Activated CD8-positive, alpha-beta T cell treated with anti-CD3 and anti-CD28 coated beads for 36 hours (primary cell): ENCODE results near the gene TMEM52B. TPM values are rescaled to one million over a fixed set of nuclear protein-coding genes. Genes with fewer than 3 reads are reported as not detected.

ENCODE experiments used
- ATAC-seq: fragments of 200-7000 bp; cut with Tn5 transposase; one replicate; pipeline ENCODE4 v1.10.0; 2021; ENCODE audit warnings: mild to moderate bottlenecking, moderate library complexity
- CTCF ChIA-PET: fragments of 350-600 bp; sonication (Branson Sonifier 250); formaldehyde crosslinking; loops from one replicate; lab custom pipeline; 2021; ENCODE audit warnings: antibody characterized with exemption; lab: Charles Lee
- POLR2A ChIA-PET: fragments of 350-600 bp; sonication (Branson Sonifier 250); formaldehyde crosslinking; loops from one replicate; lab custom pipeline; 2021; ENCODE audit warnings: antibody characterized with exemption; lab: Charles Lee
- DNase-seq: peaks from one replicate; pipeline ENCODE4 v3.0.0-alpha.2; 2020
- H3K27ac Mint-ChIP-seq: one replicate; pipeline ENCODE4 v1.8.0; 2021; ENCODE audit warnings: mild to moderate bottlenecking, mixed read lengths
- H3K27me3 Mint-ChIP-seq: one replicate; pipeline ENCODE4 v1.8.0; 2021; ENCODE audit warnings: mixed read lengths
- H3K36me3 Mint-ChIP-seq: one replicate; pipeline ENCODE4 v1.8.0; 2021; ENCODE audit warnings: low read depth, mixed read lengths
- H3K4me1 Mint-ChIP-seq: one replicate; pipeline ENCODE4 v1.8.0; 2021; ENCODE audit warnings: low read depth, mixed read lengths
- H3K4me3 Mint-ChIP-seq: one replicate; pipeline ENCODE4 v1.8.0; 2021; ENCODE audit warnings: mild to moderate bottlenecking, moderate library complexity, mixed read lengths
- H3K9me3 Mint-ChIP-seq: one replicate; pipeline ENCODE4 v1.8.0; 2021; ENCODE audit warnings: mixed read lengths
- CTCF ChIP-seq: fragments of 200-600 bp; IDR thresholded peaks from one replicate; pipeline ENCODE4 v1.8.0; 2022; ENCODE audit warnings: antibody characterized with exemption, mild to moderate bottlenecking
- intact Hi-C: fragments of 100-400 bp; cut with micrococcal nuclease; formaldehyde crosslinking; loops from one replicate; pipeline ENCODE4 v1.10.0; 2022
- total RNA-seq, 2 experiments: library from RNA; stranded (reverse); gene quantifications; one replicate each; pipeline ENCODE4 v1.2.3, GENCODE V29; 2021

TMEM52B gene
- total RNA-seq, 2 experiments from 2014 or later = not detected

GRCh38 chr12:10155966-10156365 is 22.9 kb upstream of the TMEM52B start:
- CTCF ChIA-PET = no interaction called here
- TF ChIP-seq CTCF = no peak
- no peak for ATAC-seq

GRCh38 chr12:10158406-10158805 is 20.4 kb upstream of the TMEM52B start:
- CTCF ChIA-PET = interaction anchor here (1.1 to 2.2 kb wide), 3 partner anchors 11 to 36 kb away, joined by 6 to 10 read pairs (median 7); no protein-coding TSS in a partner anchor

More at GRCh38 chr12:10155966-10156365, 22.9 kb upstream of the TMEM52B start:
- POLR2A ChIA-PET = no interaction called here
- DNase-seq = no peak
- no peak overlapping the region for H3K4me3 Mint-ChIP-seq
- no peaks in the 10 kb centered on the region for H3K36me3 Mint-ChIP-seq
- intact Hi-C loops = loop anchor here (10.0 kb wide), 1 partner anchor 519 kb away; the partner anchor contains the start of gene STYK1
- peaks cover 12% of the 10 kb centered on the region for H3K4me1 Mint-ChIP-seq
- no peaks in the 10 kb centered on the region for H3K9me3 Mint-ChIP-seq
- H3K27me3 Mint-ChIP-seq = peaks cover 2% of the 10 kb centered on the region
- no peak overlapping the region for H3K27ac Mint-ChIP-seq

GRCh38 chr12:10159280-10159679 is 19.6 kb upstream of the TMEM52B start:
- H3K27me3 Mint-ChIP-seq = peaks cover 2% of the 10 kb centered on the region
- TF ChIP-seq CTCF = no peak
- ChIA-PET CTCF (interaction anchor here (0.6 to 2.2 kb wide), 5 partner anchors 10 to 591 kb away, joined by 3 to 10 read pairs (median 6); partner anchors contain the start of gene OLR1), POLR2A (interaction anchor here (0.6 kb wide), 1 partner anchor 62 kb away, joined by 5 read pairs; no protein-coding TSS in a partner anchor)
- intact Hi-C loops = loop anchor here (10.0 kb wide), 1 partner anchor 516 kb away; the partner anchor contains the start of gene STYK1
- peaks cover 2% of the 10 kb centered on the region for H3K4me1 Mint-ChIP-seq
- no peaks in the 10 kb centered on the region for H3K36me3 Mint-ChIP-seq
- DNase-seq (no peak), ATAC-seq (no peak)
- no peaks in the 10 kb centered on the region for H3K9me3 Mint-ChIP-seq
- H3K27ac Mint-ChIP-seq = no peak overlapping the region
- no peak overlapping the region for H3K4me3 Mint-ChIP-seq

More at GRCh38 chr12:10158406-10158805, 20.4 kb upstream of the TMEM52B start:
- Mint-ChIP-seq H3K4me1 (peaks cover 8% of the 10 kb centered on the region), H3K36me3 (no peaks in the 10 kb centered on the region), H3K27ac (no peak overlapping the region), H3K4me3 (no peak overlapping the region), H3K9me3 (no peaks in the 10 kb centered on the region), H3K27me3 (peaks cover 2% of the 10 kb centered on the region)
- TF ChIP-seq CTCF = no peak
- peak; percentile 46 for ATAC-seq
- DNase-seq = no peak
- intact Hi-C loops = loop anchor here (10.0 kb wide), 1 partner anchor 516 kb away; the partner anchor contains the start of gene STYK1
- POLR2A ChIA-PET = interaction anchor here (0.6 kb wide), 1 partner anchor 62 kb away, joined by 5 read pairs; no protein-coding TSS in a partner anchor

GRCh38 chr12:10160617-10161385 is 18.0 kb upstream of the TMEM52B start:
- ATAC-seq (no peak), DNase-seq (no peak)
- Mint-ChIP-seq H3K4me3 (no peak overlapping the region), H3K27ac (no peak overlapping the region), H3K27me3 (peaks cover 2% of the 10 kb centered on the region), H3K36me3 (no peaks in the 10 kb centered on the region), H3K9me3 (no peaks in the 10 kb centered on the region), H3K4me1 (peaks cover 2% of the 10 kb centered on the region)
- no peak for TF ChIP-seq CTCF
- ChIA-PET POLR2A (no interaction called here), CTCF (interaction anchor here (0.6 to 2.2 kb wide), 4 partner anchors 9 to 1039 kb away, joined by 3 to 10 read pairs (median 5); partner anchors contain the start of gene OLR1)
- intact Hi-C loops = no loop called here

GRCh38 chr12:10163084-10163483 is 15.7 kb upstream of the TMEM52B start:
- ChIA-PET CTCF (interaction anchor here (2.8 kb wide), 1 partner anchor 10 kb away, joined by 12 read pairs; no protein-coding TSS in a partner anchor), POLR2A (no interaction called here)
- H3K4me1 Mint-ChIP-seq = peaks cover 2% of the 10 kb centered on the region
- H3K27ac Mint-ChIP-seq = no peak overlapping the region
- no peaks in the 10 kb centered on the region for H3K36me3 Mint-ChIP-seq
- no peak for TF ChIP-seq CTCF
- no peak for ATAC-seq
- no peaks in the 10 kb centered on the region for H3K9me3 Mint-ChIP-seq
- no peak for DNase-seq
- intact Hi-C loops = no loop called here
- H3K27me3 Mint-ChIP-seq = peaks cover 3% of the 10 kb centered on the region
- no peak overlapping the region for H3K4me3 Mint-ChIP-seq
